IMR-90 (cell line): Measurements from ENCODE around the gene NECTIN2. TPM values are rescaled to one million over a fixed set of nuclear protein-coding genes. Genes with fewer than 3 reads are reported as not detected.

ENCODE experiments used
- ATAC-seq: fragments of 200-7000 bp; cut with Tn5 transposase; 2 replicates; pipeline ENCODE4 v1.9.1; 2020; ENCODE audit warnings: low read depth, mild to moderate bottlenecking, moderate library complexity
- BruUV-seq: library from RNA; stranded (reverse); fragments of 400-500 nt; replicated peaks from 2 replicates; lab custom pipeline; 2021; lab: Mats Ljungman, UMichigan
- CTCF ChIA-PET: fragments of 300-600 bp; formaldehyde crosslinking; extraction: SDS; loops from one replicate; lab custom pipeline; 2021; ENCODE audit warnings: antibody characterized with exemption; lab: Yijun Ruan, JAX
- POLR2A ChIA-PET: fragments of 300-600 bp; sonication (Branson Sonifier 250); formaldehyde crosslinking; loops from one replicate; lab custom pipeline; 2022; ENCODE audit warnings: antibody characterized with exemption; ENCODE audit not compliant: unreplicated experiment; lab: Charles Lee
- DNase-seq: peaks from one replicate; pipeline ENCODE4 v3.0.0; 2013
- H2AFZ ChIP-seq: replicated peaks from 2 replicates; pipeline ENCODE3; 2013; ENCODE audit warnings: low read length, mild to moderate bottlenecking; ENCODE audit not compliant: poor library complexity
- H2AK5ac ChIP-seq: 2 replicates; pipeline ENCODE4 v1.6.1; 2013; ENCODE audit warnings: low read depth, low read length, inconsistent platforms
- H2AK9ac ChIP-seq: replicated peaks from 2 replicates; pipeline ENCODE3; 2013; ENCODE audit warnings: mild to moderate bottlenecking, low read depth, low read length, moderate library complexity; ENCODE audit not compliant: poor library complexity
- H2BK120ac ChIP-seq: 2 replicates; pipeline ENCODE4 v1.6.1; 2013; ENCODE audit warnings: low read depth, low read length, inconsistent platforms
- H2BK15ac ChIP-seq: 3 replicates; pipeline ENCODE4 v1.6.1; 2013; ENCODE audit warnings: low read depth, low read length, inconsistent platforms
- H2BK20ac ChIP-seq: 2 replicates; pipeline ENCODE4 v1.6.1; 2013; ENCODE audit warnings: low read depth, mild to moderate bottlenecking, inconsistent platforms, low read length, moderate library complexity
- H2BK5ac ChIP-seq: 2 replicates; pipeline ENCODE4 v1.6.1; 2013; ENCODE audit warnings: mild to moderate bottlenecking, low read depth, low read length, inconsistent platforms; ENCODE audit not compliant: poor library complexity, severe bottlenecking
- H3K14ac ChIP-seq: replicated peaks from 2 replicates; pipeline ENCODE4 v1.6.1; 2013; ENCODE audit warnings: low read depth, low read length, inconsistent platforms
- H3K18ac ChIP-seq: 2 replicates; pipeline ENCODE4 v1.6.1; 2013; ENCODE audit warnings: low read depth, low read length, control low read depth
- H3K23ac ChIP-seq: 2 replicates; pipeline ENCODE4 v1.6.1; 2013; ENCODE audit warnings: low read depth, low read length, inconsistent platforms
- H3K27ac ChIP-seq: 2 replicates; pipeline ENCODE4 v1.5.1; 2013; ENCODE audit warnings: mild to moderate bottlenecking, control low read depth, low read length; ENCODE audit not compliant: insufficient read depth
- H3K27me3 ChIP-seq: 2 replicates; pipeline ENCODE4 v1.6.1; 2013; ENCODE audit warnings: low read length; ENCODE audit not compliant: control insufficient read depth, insufficient read depth
- H3K36me3 ChIP-seq: 2 replicates; pipeline ENCODE4 v1.6.1; 2013; ENCODE audit warnings: low read length, mixed read lengths; ENCODE audit not compliant: control insufficient read depth, insufficient read depth
- H3K4ac ChIP-seq: 2 replicates; pipeline ENCODE4 v1.6.1; 2013; ENCODE audit warnings: low read depth, low read length, inconsistent platforms
- H3K4me1 ChIP-seq: 2 replicates; pipeline ENCODE4 v1.6.1; 2013; ENCODE audit warnings: low read length, mixed read lengths; ENCODE audit not compliant: control insufficient read depth, insufficient read depth
- H3K4me2 ChIP-seq: 2 replicates; pipeline ENCODE4 v1.6.1; 2013; ENCODE audit warnings: low read depth, mild to moderate bottlenecking, control low read depth, low read length, moderate library complexity
- H3K4me3 ChIP-seq: 2 replicates; pipeline ENCODE4 v1.5.1; 2013; ENCODE audit warnings: low read depth, mild to moderate bottlenecking, control low read depth, low read length, moderate library complexity; ENCODE audit not compliant: insufficient read depth
- H3K56ac ChIP-seq: 2 replicates; pipeline ENCODE4 v1.6.1; 2013; ENCODE audit warnings: low read length, inconsistent platforms; ENCODE audit not compliant: insufficient read depth; ENCODE audit errors: extremely low read depth
- H3K79me1 ChIP-seq, 2 experiments: 2 replicates each; pipeline ENCODE4 v1.6.1; 2013; ENCODE audit warnings: low read length in 2 of 2, inconsistent platforms in 1 of 2, low read depth in 1 of 2
- H3K9ac ChIP-seq: 2 replicates; pipeline ENCODE4 v1.6.1; 2013; ENCODE audit warnings: low read depth, low read length, control low read depth
- H3K9me1 ChIP-seq: 2 replicates; pipeline ENCODE4 v1.6.1; 2013; ENCODE audit warnings: low read length, inconsistent platforms; ENCODE audit not compliant: insufficient read depth
- H3K9me3 ChIP-seq: 2 replicates; pipeline ENCODE4 v1.6.1; 2013; ENCODE audit warnings: low read length; ENCODE audit not compliant: control insufficient read depth, insufficient read depth
- H4K20me1 ChIP-seq: 2 replicates; pipeline ENCODE4 v1.6.1; 2013; ENCODE audit warnings: low read length, inconsistent platforms; ENCODE audit not compliant: insufficient read depth
- H4K5ac ChIP-seq: 2 replicates; pipeline ENCODE4 v1.6.1; 2013; ENCODE audit warnings: mild to moderate bottlenecking, low read depth, low read length, control low read depth
- H4K8ac ChIP-seq, 2 experiments: 2 replicates each; pipeline ENCODE4 v1.6.1; 2013; ENCODE audit warnings: low read depth in 2 of 2, low read length in 2 of 2, control low read depth in 1 of 2, inconsistent platforms in 1 of 2
- H4K91ac ChIP-seq: 2 replicates; pipeline ENCODE4 v1.6.1; 2013; ENCODE audit warnings: low read depth, low read length, inconsistent platforms; ENCODE audit not compliant: insufficient read depth
- CEBPB ChIP-seq: IDR thresholded peaks from 2 replicates; pipeline ENCODE4 v1.6.1; 2012; ENCODE audit warnings: low read depth, low read length, improper control_type of control experiment
- CHD1 ChIP-seq: IDR thresholded peaks from 2 replicates; pipeline ENCODE4 v1.6.1; 2012; ENCODE audit warnings: low read depth, low read length, improper control_type of control experiment
- FOS ChIP-seq: fragments of 150-350 bp; IDR thresholded peaks from 2 replicates; pipeline ENCODE4 v1.6.1; 2016; ENCODE audit warnings: low read depth, low read length
- MAZ ChIP-seq: IDR thresholded peaks from 2 replicates; pipeline ENCODE4 v1.6.1; 2012; ENCODE audit warnings: low read depth, mild to moderate bottlenecking, low read length, improper control_type of control experiment, moderate library complexity, borderline replicate concordance
- MXI1 ChIP-seq: IDR thresholded peaks from 2 replicates; pipeline ENCODE4 v1.6.1; 2012; ENCODE audit warnings: low read depth, mild to moderate bottlenecking, low read length, moderate library complexity, borderline replicate concordance
- RFX5 ChIP-seq: IDR thresholded peaks from 2 replicates; pipeline ENCODE4 v1.8.0; 2012; ENCODE audit warnings: low read depth, mild to moderate bottlenecking, low read length, moderate library complexity
- SMC3 ChIP-seq: fragments of 150-350 bp; IDR thresholded peaks from 2 replicates; pipeline ENCODE4 v1.6.1; 2016; ENCODE audit warnings: low read depth, mild to moderate bottlenecking, antibody characterized with exemption, low read length, moderate library complexity
- WGBS, 2 experiments: methylation state at CpG; one replicate each; pipeline versions ENCODE4 v1.1.5 to v1.1.7; 2013; ENCODE audit warnings: missing lambda C conversion rate in 2 of 2; ENCODE audit not compliant: insufficient read length in 1 of 2; ENCODE audit errors: extremely low coverage in 2 of 2; 5-methylcytosine and 5-hydroxymethylcytosine counted together
- dilution Hi-C: fragments of 300-500 bp; cut with HindIII; formaldehyde crosslinking; loops from one replicate; pipeline ENCODE4 v1.14.3; 2018; ENCODE audit warnings: low sequenced_read_pairs; ENCODE audit not compliant: unreplicated experiment
- in situ Hi-C: fragments of 300-500 bp; cut with MboI; formaldehyde crosslinking; loops from 3 replicates; pipeline ENCODE4 v1.14.3; 2019; ENCODE audit warnings: low sequenced_read_pairs, inconsistent platforms, mixed read lengths
- intact Hi-C: fragments of 100-400 bp; cut with micrococcal nuclease; formaldehyde crosslinking; loops from 2 replicates; pipeline ENCODE4 v1.10.0; 2022
- polyA plus RNA-seq, 3 experiments: library from polyadenylated mRNA; depleted of rRNA; stranded (reverse); fragments of >200 nt; gene quantifications; 2 replicates each; pipeline ENCODE4 v1.2.3, GENCODE V29; 2012; ENCODE audit warnings: low replicate concordance in 1 of 3
- total RNA-seq: library from RNA; depleted of rRNA; stranded (reverse); fragments of >200 nt; gene quantifications from 2 replicates; pipeline ENCODE4 v1.2.3, GENCODE V29; 2012
- TF ChIP-seq, protein P1 (sequence below): conservative IDR thresholded peaks from 2 replicates; pipeline ENCODE4 v1.5.1; 2012; ENCODE audit warnings: mild to moderate bottlenecking, low read depth, low read length, improper control_type of control experiment
- TF ChIP-seq, protein P2 (sequence below): fragments of 150-350 bp; IDR thresholded peaks from 2 replicates; pipeline ENCODE4 v1.6.1; 2017; ENCODE audit warnings: mild to moderate bottlenecking, antibody characterized with exemption, low read length, low read depth

Gene NECTIN2
- total and polyA plus RNA-seq, 2 of the 4 experiments (the other 2 are of a cell fraction), result 77.8 to 170 TPM

DNA sequence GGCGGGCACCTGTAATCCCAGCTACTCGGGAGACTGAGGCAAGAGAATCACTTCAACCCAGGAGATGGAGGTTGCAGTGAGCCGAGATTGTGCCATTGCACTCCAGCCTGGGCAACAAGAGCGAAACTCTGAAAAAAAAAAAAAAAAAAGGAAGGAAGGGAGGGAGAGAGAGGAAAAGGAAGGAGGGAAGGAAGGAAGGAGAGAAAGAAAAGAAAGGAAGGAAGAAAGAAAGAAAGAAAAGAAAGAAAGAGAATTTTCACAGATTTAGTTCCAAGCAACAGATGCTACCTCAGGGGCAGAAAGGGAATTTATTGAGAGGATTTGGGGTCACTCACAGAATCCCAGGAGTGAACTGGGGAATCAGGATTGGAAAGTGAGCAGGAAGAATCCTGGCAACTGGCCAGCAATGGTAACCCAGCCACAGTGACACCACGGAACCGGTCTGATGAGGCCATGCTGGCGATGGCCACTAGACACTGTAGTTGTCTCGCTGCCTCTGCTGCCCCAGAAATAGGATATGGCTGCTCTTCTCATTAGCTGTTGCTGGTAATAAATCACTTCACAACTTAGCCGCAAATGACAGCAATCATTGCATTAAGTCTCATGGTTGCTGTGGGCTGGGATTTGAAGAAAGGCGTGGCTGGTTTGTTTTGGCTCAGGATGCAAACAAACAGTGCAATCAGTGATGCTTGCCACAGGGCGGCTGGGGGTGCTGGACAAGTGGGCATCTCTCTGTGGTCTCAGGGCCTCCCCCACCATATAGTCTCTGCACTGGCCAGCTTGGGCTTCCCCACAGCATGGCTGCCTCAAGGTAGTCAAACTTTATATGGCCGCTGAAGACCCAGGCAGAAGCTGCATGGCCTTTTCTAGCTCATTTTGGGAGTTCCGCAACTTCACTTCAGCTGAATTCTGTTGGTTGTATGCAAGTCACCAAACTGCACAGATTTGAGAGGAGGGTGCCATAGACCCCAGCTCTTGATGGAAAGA is 42.4 kb upstream of the NECTIN2 start (continued):
- no peak for TF ChIP-seq CHD1

DNA sequence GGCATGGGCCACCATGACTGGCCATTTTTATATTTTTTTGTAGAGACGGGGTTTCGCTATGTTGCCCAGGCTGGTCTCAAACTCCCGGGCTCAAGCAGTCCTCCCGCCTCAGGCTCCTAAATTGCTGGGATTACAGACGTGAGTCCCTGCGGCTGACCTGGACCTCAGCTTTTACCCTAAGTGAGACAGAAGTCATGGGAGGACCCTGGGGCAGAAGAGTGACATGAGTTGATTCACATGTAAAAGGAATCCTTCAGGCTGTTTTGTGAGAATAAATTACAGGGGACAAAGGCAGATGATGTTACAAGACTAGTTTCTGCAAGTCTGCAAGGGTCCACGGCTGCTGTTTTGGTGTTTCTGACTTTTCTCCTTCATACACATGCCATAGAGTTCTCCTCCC is 39.8 kb upstream of the NECTIN2 start:
- Histone ChIP-seq H3K27me3 (peaks cover 5% of the 10 kb centered on the region; the same call in 1 of the 2 replicates), H3K9ac (no peak overlapping the region), H4K5ac (no peak overlapping the region), H2BK120ac (no peak overlapping the region), H3K9me1 (no peaks in the 10 kb centered on the region), H3K56ac (no peak overlapping the region), H4K20me1 (no peaks in the 10 kb centered on the region), H3K4me1 (peaks cover 15% of the 10 kb centered on the region), H3K18ac (no peak overlapping the region), H2BK5ac (no peak overlapping the region), H2AK9ac (no peak overlapping the region), H3K27ac (no peak overlapping the region), H3K4me2 (no peak overlapping the region), H3K4ac (no peak overlapping the region), H3K79me1 (peaks cover 5 to 9% of the 10 kb centered on the region in 2 experiments; a peak in 2 of 4 replicates), H4K8ac (no peak overlapping the region), H3K14ac (no peak overlapping the region), H3K4me3 (no peak overlapping the region), H2BK20ac (no peak overlapping the region), H3K9me3 (peaks cover 6% of the 10 kb centered on the region), H4K91ac (no peak overlapping the region), H2AFZ (no peak overlapping the region), H2AK5ac (no peak overlapping the region), H3K23ac (no peak overlapping the region), H2BK15ac (no peak overlapping the region), H3K36me3 (no peaks in the 10 kb centered on the region)
- intact Hi-C loops (no loop called here), dilution Hi-C loops (no loop called here), in situ Hi-C loops (no loop called here)
- no peak for DNase-seq
- CTCF ChIA-PET, result interaction anchor here (0.7 to 1.3 kb wide), 2 partner anchors 38 to 83 kb away, joined by 3 read pairs; no protein-coding TSS in a partner anchor
- no peak for ATAC-seq
- no TSS peak for BruUV-seq
- 82% methylated on average over 5 of the region's 7 CpGs; no CpG with 5 or more reads in 1 of the 2 experiments for WGBS, 2 experiments
- POLR2A ChIA-PET, result interaction anchor here (0.6 kb wide), 1 partner anchor 1055 kb away, joined by 5 read pairs; no protein-coding TSS in a partner anchor
- no peak for TF ChIP-seq SMC3
- no peak for TF ChIP-seq RFX5
- TF ChIP-seq, protein P1, sequence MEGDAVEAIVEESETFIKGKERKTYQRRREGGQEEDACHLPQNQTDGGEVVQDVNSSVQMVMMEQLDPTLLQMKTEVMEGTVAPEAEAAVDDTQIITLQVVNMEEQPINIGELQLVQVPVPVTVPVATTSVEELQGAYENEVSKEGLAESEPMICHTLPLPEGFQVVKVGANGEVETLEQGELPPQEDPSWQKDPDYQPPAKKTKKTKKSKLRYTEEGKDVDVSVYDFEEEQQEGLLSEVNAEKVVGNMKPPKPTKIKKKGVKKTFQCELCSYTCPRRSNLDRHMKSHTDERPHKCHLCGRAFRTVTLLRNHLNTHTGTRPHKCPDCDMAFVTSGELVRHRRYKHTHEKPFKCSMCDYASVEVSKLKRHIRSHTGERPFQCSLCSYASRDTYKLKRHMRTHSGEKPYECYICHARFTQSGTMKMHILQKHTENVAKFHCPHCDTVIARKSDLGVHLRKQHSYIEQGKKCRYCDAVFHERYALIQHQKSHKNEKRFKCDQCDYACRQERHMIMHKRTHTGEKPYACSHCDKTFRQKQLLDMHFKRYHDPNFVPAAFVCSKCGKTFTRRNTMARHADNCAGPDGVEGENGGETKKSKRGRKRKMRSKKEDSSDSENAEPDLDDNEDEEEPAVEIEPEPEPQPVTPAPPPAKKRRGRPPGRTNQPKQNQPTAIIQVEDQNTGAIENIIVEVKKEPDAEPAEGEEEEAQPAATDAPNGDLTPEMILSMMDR, result no peak
- TF ChIP-seq CEBPB, result no peak
- TF ChIP-seq, protein P2, sequence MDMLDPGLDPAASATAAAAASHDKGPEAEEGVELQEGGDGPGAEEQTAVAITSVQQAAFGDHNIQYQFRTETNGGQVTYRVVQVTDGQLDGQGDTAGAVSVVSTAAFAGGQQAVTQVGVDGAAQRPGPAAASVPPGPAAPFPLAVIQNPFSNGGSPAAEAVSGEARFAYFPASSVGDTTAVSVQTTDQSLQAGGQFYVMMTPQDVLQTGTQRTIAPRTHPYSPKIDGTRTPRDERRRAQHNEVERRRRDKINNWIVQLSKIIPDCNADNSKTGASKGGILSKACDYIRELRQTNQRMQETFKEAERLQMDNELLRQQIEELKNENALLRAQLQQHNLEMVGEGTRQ, result no peak
- no peak for TF ChIP-seq MXI1
- TF ChIP-seq FOS, result no peak
- no peak for TF ChIP-seq MAZ
